IMR-90 (cell line): ENCODE results near the gene ZNF292. TPM values are rescaled to one million over a fixed set of nuclear protein-coding genes. Genes with fewer than 3 reads are reported as not detected.

Experiments
- ATAC-seq: fragments of 200-7000 bp; cut with Tn5 transposase; 2 replicates; pipeline ENCODE4 v1.9.1; 2020; ENCODE audit warnings: low read depth, mild to moderate bottlenecking, moderate library complexity
- BruUV-seq: library from RNA; stranded (reverse); fragments of 400-500 nt; replicated peaks from 2 replicates; lab custom pipeline; 2021; lab: Mats Ljungman, UMichigan
- CTCF ChIA-PET: fragments of 300-600 bp; formaldehyde crosslinking; extraction: SDS; loops from one replicate; lab custom pipeline; 2021; ENCODE audit warnings: antibody characterized with exemption; lab: Yijun Ruan, JAX
- POLR2A ChIA-PET: fragments of 300-600 bp; sonication (Branson Sonifier 250); formaldehyde crosslinking; loops from one replicate; lab custom pipeline; 2022; ENCODE audit warnings: antibody characterized with exemption; ENCODE audit not compliant: unreplicated experiment; lab: Charles Lee
- DNase-seq: peaks from one replicate; pipeline ENCODE4 v3.0.0; 2013
- H2AFZ ChIP-seq: replicated peaks from 2 replicates; pipeline ENCODE3; 2013; ENCODE audit warnings: low read length, mild to moderate bottlenecking; ENCODE audit not compliant: poor library complexity
- H2AK5ac ChIP-seq: 2 replicates; pipeline ENCODE4 v1.6.1; 2013; ENCODE audit warnings: low read depth, low read length, inconsistent platforms
- H2AK9ac ChIP-seq: replicated peaks from 2 replicates; pipeline ENCODE3; 2013; ENCODE audit warnings: mild to moderate bottlenecking, low read depth, low read length, moderate library complexity; ENCODE audit not compliant: poor library complexity
- H2BK120ac ChIP-seq: 2 replicates; pipeline ENCODE4 v1.6.1; 2013; ENCODE audit warnings: low read depth, low read length, inconsistent platforms
- H2BK15ac ChIP-seq: 3 replicates; pipeline ENCODE4 v1.6.1; 2013; ENCODE audit warnings: low read depth, low read length, inconsistent platforms
- H2BK20ac ChIP-seq: 2 replicates; pipeline ENCODE4 v1.6.1; 2013; ENCODE audit warnings: low read depth, mild to moderate bottlenecking, inconsistent platforms, low read length, moderate library complexity
- H2BK5ac ChIP-seq: 2 replicates; pipeline ENCODE4 v1.6.1; 2013; ENCODE audit warnings: mild to moderate bottlenecking, low read depth, low read length, inconsistent platforms; ENCODE audit not compliant: poor library complexity, severe bottlenecking
- H3K14ac ChIP-seq: replicated peaks from 2 replicates; pipeline ENCODE4 v1.6.1; 2013; ENCODE audit warnings: low read depth, low read length, inconsistent platforms
- H3K18ac ChIP-seq: 2 replicates; pipeline ENCODE4 v1.6.1; 2013; ENCODE audit warnings: low read depth, low read length, control low read depth
- H3K23ac ChIP-seq: 2 replicates; pipeline ENCODE4 v1.6.1; 2013; ENCODE audit warnings: low read depth, low read length, inconsistent platforms
- H3K27ac ChIP-seq: 2 replicates; pipeline ENCODE4 v1.5.1; 2013; ENCODE audit warnings: mild to moderate bottlenecking, control low read depth, low read length; ENCODE audit not compliant: insufficient read depth
- H3K27me3 ChIP-seq: 2 replicates; pipeline ENCODE4 v1.6.1; 2013; ENCODE audit warnings: low read length; ENCODE audit not compliant: control insufficient read depth, insufficient read depth
- H3K36me3 ChIP-seq: 2 replicates; pipeline ENCODE4 v1.6.1; 2013; ENCODE audit warnings: low read length, mixed read lengths; ENCODE audit not compliant: control insufficient read depth, insufficient read depth
- H3K4ac ChIP-seq: 2 replicates; pipeline ENCODE4 v1.6.1; 2013; ENCODE audit warnings: low read depth, low read length, inconsistent platforms
- H3K4me1 ChIP-seq: 2 replicates; pipeline ENCODE4 v1.6.1; 2013; ENCODE audit warnings: low read length, mixed read lengths; ENCODE audit not compliant: control insufficient read depth, insufficient read depth
- H3K4me2 ChIP-seq: 2 replicates; pipeline ENCODE4 v1.6.1; 2013; ENCODE audit warnings: low read depth, mild to moderate bottlenecking, control low read depth, low read length, moderate library complexity
- H3K4me3 ChIP-seq: 2 replicates; pipeline ENCODE4 v1.5.1; 2013; ENCODE audit warnings: low read depth, mild to moderate bottlenecking, control low read depth, low read length, moderate library complexity; ENCODE audit not compliant: insufficient read depth
- H3K56ac ChIP-seq: 2 replicates; pipeline ENCODE4 v1.6.1; 2013; ENCODE audit warnings: low read length, inconsistent platforms; ENCODE audit not compliant: insufficient read depth; ENCODE audit errors: extremely low read depth
- H3K79me1 ChIP-seq, 2 experiments: 2 replicates each; pipeline ENCODE4 v1.6.1; 2013; ENCODE audit warnings: low read length in 2 of 2, inconsistent platforms in 1 of 2, low read depth in 1 of 2
- H3K9ac ChIP-seq: 2 replicates; pipeline ENCODE4 v1.6.1; 2013; ENCODE audit warnings: low read depth, low read length, control low read depth
- H3K9me1 ChIP-seq: 2 replicates; pipeline ENCODE4 v1.6.1; 2013; ENCODE audit warnings: low read length, inconsistent platforms; ENCODE audit not compliant: insufficient read depth
- H3K9me3 ChIP-seq: 2 replicates; pipeline ENCODE4 v1.6.1; 2013; ENCODE audit warnings: low read length; ENCODE audit not compliant: control insufficient read depth, insufficient read depth
- H4K20me1 ChIP-seq: 2 replicates; pipeline ENCODE4 v1.6.1; 2013; ENCODE audit warnings: low read length, inconsistent platforms; ENCODE audit not compliant: insufficient read depth
- H4K5ac ChIP-seq: 2 replicates; pipeline ENCODE4 v1.6.1; 2013; ENCODE audit warnings: mild to moderate bottlenecking, low read depth, low read length, control low read depth
- H4K8ac ChIP-seq, 2 experiments: 2 replicates each; pipeline ENCODE4 v1.6.1; 2013; ENCODE audit warnings: low read depth in 2 of 2, low read length in 2 of 2, control low read depth in 1 of 2, inconsistent platforms in 1 of 2
- H4K91ac ChIP-seq: 2 replicates; pipeline ENCODE4 v1.6.1; 2013; ENCODE audit warnings: low read depth, low read length, inconsistent platforms; ENCODE audit not compliant: insufficient read depth
- CEBPB ChIP-seq: IDR thresholded peaks from 2 replicates; pipeline ENCODE4 v1.6.1; 2012; ENCODE audit warnings: low read depth, low read length, improper control_type of control experiment
- ELK1 ChIP-seq: fragments of 150-350 bp; IDR thresholded peaks from 2 replicates; pipeline ENCODE4 v1.6.1; 2016; ENCODE audit warnings: low read depth, mild to moderate bottlenecking, low read length, moderate library complexity, borderline replicate concordance
- POLR2A ChIP-seq: IDR thresholded peaks from 2 replicates; pipeline ENCODE4 v1.6.1; 2012; ENCODE audit warnings: mild to moderate bottlenecking, low read depth, low read length
- SMC3 ChIP-seq: fragments of 150-350 bp; IDR thresholded peaks from 2 replicates; pipeline ENCODE4 v1.6.1; 2016; ENCODE audit warnings: low read depth, mild to moderate bottlenecking, antibody characterized with exemption, low read length, moderate library complexity
- WGBS, 2 experiments: methylation state at CpG; one replicate each; pipeline versions ENCODE4 v1.1.5 to v1.1.7; 2013; ENCODE audit warnings: missing lambda C conversion rate in 2 of 2; ENCODE audit not compliant: insufficient read length in 1 of 2; ENCODE audit errors: extremely low coverage in 2 of 2; 5-methylcytosine and 5-hydroxymethylcytosine counted together
- dilution Hi-C: fragments of 300-500 bp; cut with HindIII; formaldehyde crosslinking; loops from one replicate; pipeline ENCODE4 v1.14.3; 2018; ENCODE audit warnings: low sequenced_read_pairs; ENCODE audit not compliant: unreplicated experiment
- in situ Hi-C: fragments of 300-500 bp; cut with MboI; formaldehyde crosslinking; loops from 3 replicates; pipeline ENCODE4 v1.14.3; 2019; ENCODE audit warnings: low sequenced_read_pairs, inconsistent platforms, mixed read lengths
- intact Hi-C: fragments of 100-400 bp; cut with micrococcal nuclease; formaldehyde crosslinking; loops from 2 replicates; pipeline ENCODE4 v1.10.0; 2022
- polyA plus RNA-seq, 3 experiments: library from polyadenylated mRNA; depleted of rRNA; stranded (reverse); fragments of >200 nt; gene quantifications; 2 replicates each; pipeline ENCODE4 v1.2.3, GENCODE V29; 2012; ENCODE audit warnings: low replicate concordance in 1 of 3
- total RNA-seq: library from RNA; depleted of rRNA; stranded (reverse); fragments of >200 nt; gene quantifications from 2 replicates; pipeline ENCODE4 v1.2.3, GENCODE V29; 2012

ZNF292 gene
- total and polyA plus RNA-seq, 2 of the 4 experiments (the other 2 are of a cell fraction): 5.5 to 28.3 TPM

- no peak overlapping the region for H3K56ac ChIP-seq
- H3K4me1 ChIP-seq: peaks cover 2% of the 10 kb centered on the region
- no peak overlapping the region for H4K5ac ChIP-seq
- ChIA-PET POLR2A (no interaction called here), CTCF (no interaction called here)
- H2BK120ac ChIP-seq: no peak overlapping the region
- no TSS peak for BruUV-seq
- no peak overlapping the region for H4K91ac ChIP-seq
- in situ Hi-C loops: no loop called here
- TF ChIP-seq POLR2A: no peak
- no peak for TF ChIP-seq SMC3
- TF ChIP-seq CEBPB: no peak
- TF ChIP-seq ELK1: no peak
- no peaks in the 10 kb centered on the region for H3K9me1 ChIP-seq
- no peak overlapping the region for H3K18ac ChIP-seq
- no peak overlapping the region for H2AFZ ChIP-seq
- no peak overlapping the region for H3K4me3 ChIP-seq
- H3K9me3 ChIP-seq: no peaks in the 10 kb centered on the region
- no peaks in the 10 kb centered on the region for H4K20me1 ChIP-seq
- WGBS, 2 experiments: 100% methylated on average over 1 of the region's 1 CpG; no CpG with 5 or more reads in 1 of the 2 experiments
- no peak overlapping the region for H2BK20ac ChIP-seq
- no peak overlapping the region for H3K4me2 ChIP-seq
- H2AK9ac ChIP-seq: no peak overlapping the region
- H3K79me1 ChIP-seq: no peaks in the 10 kb centered on the region
- intact Hi-C loops: no loop called here
- no peak overlapping the region for H4K8ac ChIP-seq
- H3K9ac ChIP-seq: no peak overlapping the region
- H2AK5ac ChIP-seq: no peak overlapping the region
- ATAC-seq: no peak
- no peak overlapping the region for H3K14ac ChIP-seq
- no peak overlapping the region for H2BK5ac ChIP-seq
- H3K36me3 ChIP-seq: no peaks in the 10 kb centered on the region
- no peak overlapping the region for H2BK15ac ChIP-seq
- peaks cover 2% of the 10 kb centered on the region; the same call in 1 of the 2 replicates for H3K27me3 ChIP-seq
- H3K23ac ChIP-seq: no peak overlapping the region
- dilution Hi-C loops: no loop called here
- no peak overlapping the region for H3K4ac ChIP-seq
- DNase-seq: no peak
- H3K27ac ChIP-seq: no peak overlapping the region
These were observed 44.7 kb upstream of the ZNF292 start for GRCh38 chr6:87110636-87111035.
